Activated CD8-positive, alpha-beta memory T cell treated with anti-CD3 and anti-CD28 coated beads, Interleukin-2, amount 50 U/mL, for 1 hour (primary cell): Measurements from ENCODE around the gene CASP1.
"Not testable (repeated sequence)": the region's sequence is repeated elsewhere in the genome, so short reads cannot be mapped to it uniquely, and the experiment has no call there.

Experiments used
- DNase-seq: peaks from one replicate; pipeline ENCODE4 v3.0.0-alpha.2; 2020; ENCODE audit errors: extremely low read depth

CASP1 gene

GRCh38 chr11:105045676-105046296 lies 10.8 kb upstream of the CASP1 start:
- no peak for DNase-seq

- not testable (repeated sequence) for DNase-seq
Observed at GRCh38 chr11:105044557-105045524, 9.9 kb upstream of the CASP1 start, which contains the start of gene CARD16. Gene CARD16, minus strand, starts transcription at chr11:105045335. Its CDS starts 38 bp downstream, at chr11:105045297.

GRCh38 chr11:105042178-105042577 lies 7.2 kb upstream of the CASP1 start:
- DNase-seq: no peak

- no peak for DNase-seq
Observed at GRCh38 chr11:105040703-105041102, 5.8 kb upstream of the CASP1 start.

GRCh38 chr11:105034388-105034787 lies 556 bp downstream of the CASP1 start:
- not testable (repeated sequence) for DNase-seq

- DNase-seq: no peak
Observed at GRCh38 chr11:105033781-105034180, 1.2 kb downstream of the CASP1 start.

GRCh38 chr11:105033343-105033742 lies 1.6 kb downstream of the CASP1 start:
- no peak for DNase-seq

- no peak for DNase-seq
Observed at GRCh38 chr11:105032495-105032894, 2.4 kb downstream of the CASP1 start.

GRCh38 chr11:105027678-105028077 lies 7.3 kb downstream of the CASP1 start:
- no peak for DNase-seq

GRCh38 chr11:105024394-105024793 lies 10.6 kb downstream of the CASP1 start:
- DNase-seq: no peak

- no peak for DNase-seq
Observed at GRCh38 chr11:105023003-105023402, 11.9 kb downstream of the CASP1 start, which contains the start of gene CASP5. Gene CASP5, minus strand, starts transcription at chr11:105023168. Its CDS starts 32 bp downstream, at chr11:105023136.

- no peak for DNase-seq
Observed at GRCh38 chr11:105022527-105022926, 12.4 kb downstream of the CASP1 start.

GRCh38 chr11:105007463-105007862 lies 27.5 kb downstream of the CASP1 start:
- no peak for DNase-seq

- DNase-seq: no peak
Observed at GRCh38 chr11:105005451-105005845, 29.5 kb downstream of the CASP1 start.

- DNase-seq: no peak
Observed at GRCh38 chr11:105004021-105004420, 30.9 kb downstream of the CASP1 start.

GRCh38 chr11:105003151-105003550 lies 31.8 kb downstream of the CASP1 start:
- DNase-seq: no peak

- DNase-seq: no peak
Observed at GRCh38 chr11:105000797-105001196, 34.1 kb downstream of the CASP1 start.

- DNase-seq: no peak
Observed at GRCh38 chr11:105000167-105000566, 34.8 kb downstream of the CASP1 start.

GRCh38 chr11:104999721-105000120 lies 35.2 kb downstream of the CASP1 start:
- DNase-seq: no peak

- no peak for DNase-seq
Observed at GRCh38 chr11:104997288-104997687, 37.7 kb downstream of the CASP1 start.

GRCh38 chr11:104995001-104995408 lies 39.9 kb downstream of the CASP1 start:
- DNase-seq: no peak

GRCh38 chr11:104992781-104993180 lies 42.2 kb downstream of the CASP1 start:
- DNase-seq: no peak

- no peak for DNase-seq
Observed at GRCh38 chr11:104991994-104992393, 43.0 kb downstream of the CASP1 start.
